ENCODE data around the gene RBX1. TPM values are rescaled to one million over a fixed set of nuclear protein-coding genes. Genes with fewer than 3 reads are reported as not detected.

The RBX1 gene
- total and polyA plus RNA-seq, 2 experiments from 2014 or later = 31.7 to 340 TPM

- no peaks in the 10 kb centered on the region for H3K9me2 ChIP-seq (ENCODE audit: insufficient read depth)
- no peaks in the 10 kb centered on the region for H3K4me1 Mint-ChIP-seq
- peaks cover 16% of the 10 kb centered on the region for H3K36me3 ChIP-seq (ENCODE audit: insufficient read depth)
- DNase-seq (ENCODE audit: low spot score) (no peak), ATAC-seq (no peak)
- H3K79me2 ChIP-seq (replicated peaks; ENCODE audit: insufficient read depth) = peaks cover 32% of the 10 kb centered on the region
- H3K4me2 ChIP-seq = no peak overlapping the region
- no peaks in the 10 kb centered on the region for H3F3A ChIP-seq (replicated peaks; ENCODE audit: low read depth)
- H3K4me3 Mint-ChIP-seq = no peak overlapping the region
- H3K27ac Mint-ChIP-seq = no peak overlapping the region
- H3K4me1 ChIP-seq (ENCODE audit: insufficient read depth) = no peaks in the 10 kb centered on the region
- H2AFZ ChIP-seq = no peak overlapping the region
- peaks cover 27% of the 10 kb centered on the region for H4K20me1 ChIP-seq (replicated peaks; ENCODE audit: insufficient read depth)
- H3K27ac ChIP-seq (ENCODE audit: low read depth) = no peak overlapping the region
- H3K9me3 Mint-ChIP-seq = no peaks in the 10 kb centered on the region; the same call in 2 of the 3 replicates
- no peak for TF ChIP-seq ZNF114 (CRISPR knock-in tag; IDR thresholded peaks at IDR 0.05)
- no peak for TF ChIP-seq EZH2 (IDR thresholded peaks at IDR 0.05; ENCODE audit: low read depth, unreplicated experiment)
- no peak for TF ChIP-seq NANOG (IDR thresholded peaks at IDR 0.05; ENCODE audit: borderline replicate concordance)
- no peak for TF ChIP-seq CTCF (conservative IDR thresholded peaks at IDR 0.05; ENCODE audit: low read depth in 2 of 2)
- no peak for TF ChIP-seq ETS1 (IDR thresholded peaks at IDR 0.05)
- TF ChIP-seq ZNF331 (CRISPR knock-in tag; IDR thresholded peaks at IDR 0.05; ENCODE audit: low read depth) = no peak
- TF ChIP-seq STAT1 (IDR thresholded peaks at IDR 0.05; ENCODE audit: unreplicated experiment) = no peak
- TF ChIP-seq JUNB (IDR thresholded peaks at IDR 0.05; ENCODE audit: unreplicated experiment) = no peak
- no peak for TF ChIP-seq ZNF462 (CRISPR knock-in tag; IDR thresholded peaks at IDR 0.05)
- no peak for TF ChIP-seq CREB1 (CRISPR knock-in tag; IDR thresholded peaks at IDR 0.05; ENCODE audit: low read depth)
- TF ChIP-seq POLR2AphosphoS5 (IDR thresholded peaks at IDR 0.05; ENCODE audit: low read depth) = no peak
- TF ChIP-seq EZH2phosphoT487 (IDR thresholded peaks at IDR 0.05; ENCODE audit: unreplicated experiment) = no peak
- no peak for TF ChIP-seq REST (IDR thresholded peaks at IDR 0.05; ENCODE audit: unreplicated experiment)
- H3K27me3 ChIP-seq (ENCODE audit: insufficient read depth) = no peaks in the 10 kb centered on the region
- peaks cover 68% of the 10 kb centered on the region for H3K36me3 Mint-ChIP-seq (ENCODE audit: low read depth)
- no peak overlapping the region for H3K4me3 ChIP-seq
- H3K27me3 Mint-ChIP-seq (ENCODE audit: insufficient read depth, low read depth, poor library complexity) = peaks cover 1% of the 10 kb centered on the region
Observed at GRCh38 chr22:40965936-40966725, 15.0 kb downstream of the RBX1 start.
